ENCODE data around the gene MEF2C.

MEF2C gene

GRCh38 chr5:88707216-88707965 lies 175.6 kb downstream of the MEF2C start:
- ATAC-seq: no peak
- no peaks in the 10 kb centered on the region for H3K4me1 Mint-ChIP-seq
- H3K4me3 Mint-ChIP-seq: no peak overlapping the region
- no peaks in the 10 kb centered on the region for H3K36me3 Mint-ChIP-seq
- H3K27ac Mint-ChIP-seq: no peak overlapping the region
- H3K9me3 Mint-ChIP-seq: no peaks in the 10 kb centered on the region
- H3K27me3 Mint-ChIP-seq: no peaks in the 10 kb centered on the region

GRCh38 chr5:88702332-88702731 lies 180.7 kb downstream of the MEF2C start:
- H3K4me3 Mint-ChIP-seq: no peak overlapping the region
- no peak for ATAC-seq
- no peaks in the 10 kb centered on the region for H3K9me3 Mint-ChIP-seq
- H3K27ac Mint-ChIP-seq: no peak overlapping the region
- H3K36me3 Mint-ChIP-seq: no peaks in the 10 kb centered on the region
- H3K27me3 Mint-ChIP-seq: peaks cover 34% of the 10 kb centered on the region
- no peaks in the 10 kb centered on the region for H3K4me1 Mint-ChIP-seq

GRCh38 chr5:88700121-88700520 lies 182.9 kb downstream of the MEF2C start:
- Mint-ChIP-seq H3K27ac (no peak overlapping the region), H3K4me1 (no peaks in the 10 kb centered on the region), H3K4me3 (no peak overlapping the region), H3K9me3 (no peaks in the 10 kb centered on the region), H3K36me3 (no peaks in the 10 kb centered on the region), H3K27me3 (peaks cover 55% of the 10 kb centered on the region)
- ATAC-seq: no peak

GRCh38 chr5:88698290-88698689 lies 184.7 kb downstream of the MEF2C start:
- Mint-ChIP-seq H3K36me3 (no peaks in the 10 kb centered on the region), H3K9me3 (no peaks in the 10 kb centered on the region), H3K4me1 (no peaks in the 10 kb centered on the region), H3K4me3 (no peak overlapping the region), H3K27me3 (peaks cover 73% of the 10 kb centered on the region), H3K27ac (no peak overlapping the region)
- no peak for ATAC-seq

GRCh38 chr5:88696466-88696865 lies 186.5 kb downstream of the MEF2C start:
- Mint-ChIP-seq H3K27ac (no peak overlapping the region), H3K9me3 (no peaks in the 10 kb centered on the region), H3K4me1 (peaks cover 11% of the 10 kb centered on the region), H3K36me3 (no peaks in the 10 kb centered on the region), H3K27me3 (peaks cover 91% of the 10 kb centered on the region), H3K4me3 (no peak overlapping the region)
- ATAC-seq: no peak

GRCh38 chr5:88695931-88696330 lies 187.1 kb downstream of the MEF2C start:
- H3K4me1 Mint-ChIP-seq: peaks cover 16% of the 10 kb centered on the region
- no peak overlapping the region for H3K4me3 Mint-ChIP-seq
- H3K27me3 Mint-ChIP-seq: peaks cover 97% of the 10 kb centered on the region
- no peak overlapping the region for H3K27ac Mint-ChIP-seq
- H3K9me3 Mint-ChIP-seq: no peaks in the 10 kb centered on the region
- ATAC-seq: no peak
- H3K36me3 Mint-ChIP-seq: no peaks in the 10 kb centered on the region

GRCh38 chr5:88695232-88695631 lies 187.8 kb downstream of the MEF2C start:
- Mint-ChIP-seq H3K27ac (no peak overlapping the region), H3K36me3 (no peaks in the 10 kb centered on the region), H3K27me3 (peaks cover 99% of the 10 kb centered on the region), H3K4me1 (peaks cover 22% of the 10 kb centered on the region), H3K4me3 (no peak overlapping the region), H3K9me3 (no peaks in the 10 kb centered on the region)
- no peak for ATAC-seq

GRCh38 chr5:88694023-88694679 lies 188.8 kb downstream of the MEF2C start:
- Mint-ChIP-seq H3K4me3 (no peak overlapping the region), H3K36me3 (no peaks in the 10 kb centered on the region), H3K4me1 (peaks cover 22% of the 10 kb centered on the region), H3K27me3 (peaks cover 99% of the 10 kb centered on the region), H3K27ac (no peak overlapping the region), H3K9me3 (no peaks in the 10 kb centered on the region)
- no peak for ATAC-seq

- no peaks in the 10 kb centered on the region for H3K9me3 Mint-ChIP-seq
- ATAC-seq: no peak
- H3K4me3 Mint-ChIP-seq: no peak overlapping the region
- no peaks in the 10 kb centered on the region for H3K36me3 Mint-ChIP-seq
- no peak overlapping the region for H3K27ac Mint-ChIP-seq
- H3K27me3 Mint-ChIP-seq: peaks cover 99% of the 10 kb centered on the region
- H3K4me1 Mint-ChIP-seq: peaks cover 22% of the 10 kb centered on the region
Observed at GRCh38 chr5:88693071-88693932, 189.7 kb downstream of the MEF2C start.

GRCh38 chr5:88691945-88692868 lies 190.8 kb downstream of the MEF2C start:
- peaks cover 22% of the 10 kb centered on the region for H3K4me1 Mint-ChIP-seq
- H3K9me3 Mint-ChIP-seq: no peaks in the 10 kb centered on the region
- no peaks in the 10 kb centered on the region for H3K36me3 Mint-ChIP-seq
- ATAC-seq: no peak
- no peak overlapping the region for H3K27ac Mint-ChIP-seq
- peak overlapping the region; percentile 51 for H3K4me3 Mint-ChIP-seq
- H3K27me3 Mint-ChIP-seq: peaks cover 99% of the 10 kb centered on the region

- Mint-ChIP-seq H3K36me3 (no peaks in the 10 kb centered on the region), H3K27me3 (peaks cover 95% of the 10 kb centered on the region), H3K4me3 (peak overlapping the region; percentile 51), H3K4me1 (peaks cover 22% of the 10 kb centered on the region), H3K9me3 (no peaks in the 10 kb centered on the region), H3K27ac (peak overlapping the region; percentile 12)
- no peak for ATAC-seq
Observed at GRCh38 chr5:88691230-88691582, 191.8 kb downstream of the MEF2C start.

GRCh38 chr5:88690409-88691229 lies 192.4 kb downstream of the MEF2C start:
- Mint-ChIP-seq H3K27ac (peak overlapping the region; percentile 12), H3K9me3 (peaks cover 3% of the 10 kb centered on the region), H3K4me3 (peak overlapping the region; percentile 51), H3K27me3 (peaks cover 95% of the 10 kb centered on the region), H3K36me3 (no peaks in the 10 kb centered on the region), H3K4me1 (peaks cover 22% of the 10 kb centered on the region)
- peak; percentile 55 for ATAC-seq

- peaks cover 3% of the 10 kb centered on the region for H3K9me3 Mint-ChIP-seq
- peaks cover 22% of the 10 kb centered on the region for H3K4me1 Mint-ChIP-seq
- no peak overlapping the region for H3K27ac Mint-ChIP-seq
- H3K36me3 Mint-ChIP-seq: no peaks in the 10 kb centered on the region
- no peak for ATAC-seq
- H3K27me3 Mint-ChIP-seq: peaks cover 96% of the 10 kb centered on the region
- H3K4me3 Mint-ChIP-seq: no peak overlapping the region
Observed at GRCh38 chr5:88689668-88690408, 193.1 kb downstream of the MEF2C start.

Measured in stimulated activated memory B cell treated with anti-CD40 and anti-IgM and Interleukin-4, amounts not matched to agents 10 μg/mL and 1 μg/mL and 100 μg/mL, for 72 hours (primary cell).